Caco-2 (cell line): Measurements from ENCODE around the gene RNGTT. TPM values are rescaled to one million over a fixed set of nuclear protein-coding genes. Genes with fewer than 3 reads are reported as not detected.

ENCODE experiments used
- BruUV-seq: library from RNA; stranded (reverse); fragments of 400-500 nt; replicated peaks from 2 replicates; lab custom pipeline; 2021; lab: Mats Ljungman, UMichigan
- CTCF ChIA-PET: fragments of 300-600 bp; sonication (Branson Sonifier 250); formaldehyde crosslinking; loops from one replicate; lab custom pipeline; 2022; ENCODE audit warnings: antibody characterized with exemption; lab: Charles Lee
- POLR2A ChIA-PET: fragments of 300-600 bp; sonication (Branson Sonifier 250); formaldehyde crosslinking; loops from one replicate; lab custom pipeline; 2022; ENCODE audit warnings: antibody characterized with exemption; lab: Charles Lee
- DNase-seq, 2 experiments: peaks; one replicate each; pipeline versions ENCODE4 v3.0.0 to v3.0.0-alpha.2; 2020 to 2022
- H3K27me3 ChIP-seq: replicated peaks from 2 replicates; pipeline ENCODE4 v1.6.0; 2011; ENCODE audit warnings: low read length; ENCODE audit not compliant: control insufficient read depth, insufficient read depth
- H3K36me3 ChIP-seq: 2 replicates; pipeline ENCODE4 v1.5.1; 2011; ENCODE audit warnings: low read length; ENCODE audit not compliant: control insufficient read depth, insufficient read depth
- H3K4me1 ChIP-seq: fragments of 250-450 bp; sonication (Bioruptor Pico); 2 replicates; pipeline ENCODE4 v1.5.1; 2020; ENCODE audit warnings: mild to moderate bottlenecking
- H3K4me3 ChIP-seq: 2 replicates; pipeline ENCODE4 v1.5.1; 2011; ENCODE audit warnings: low read depth, mild to moderate bottlenecking, control low read depth, low read length
- H3K9me3 ChIP-seq: fragments of 250-450 bp; sonication (Bioruptor Pico); 2 replicates; pipeline ENCODE4 v1.5.1; 2020; ENCODE audit warnings: mild to moderate bottlenecking, moderate library complexity
- H3K27ac Mint-ChIP-seq: one replicate; pipeline ENCODE4 v1.8.0; 2022; ENCODE audit warnings: mixed read lengths; ENCODE audit not compliant: unreplicated experiment
- H3K27me3 Mint-ChIP-seq: one replicate; pipeline ENCODE4 v1.8.0; 2022; ENCODE audit warnings: mixed read lengths; ENCODE audit not compliant: insufficient read depth, unreplicated experiment
- H3K36me3 Mint-ChIP-seq: one replicate; pipeline ENCODE4 v1.8.0; 2022; ENCODE audit warnings: mild to moderate bottlenecking, mixed read lengths; ENCODE audit not compliant: insufficient read depth, unreplicated experiment
- H3K4me1 Mint-ChIP-seq: one replicate; pipeline ENCODE4 v1.8.0; 2022; ENCODE audit warnings: low read depth, mixed read lengths; ENCODE audit not compliant: unreplicated experiment
- H3K4me3 Mint-ChIP-seq: one replicate; pipeline ENCODE4 v1.8.0; 2022; ENCODE audit warnings: mild to moderate bottlenecking, moderate library complexity, mixed read lengths; ENCODE audit not compliant: unreplicated experiment
- H3K9me3 Mint-ChIP-seq: one replicate; pipeline ENCODE4 v1.8.0; 2022; ENCODE audit warnings: mixed read lengths; ENCODE audit not compliant: unreplicated experiment
- CTCF ChIP-seq, 2 experiments: fragments of 200-600 bp in 1 of 2; IDR thresholded peaks; 1 replicate in 1 of 2; 2 replicates in 1 of 2; pipeline versions ENCODE4 v1.5.1 to v1.8.0; 2011 to 2022; ENCODE audit warnings: antibody characterized with exemption in 1 of 2, control low read depth in 1 of 2, inconsistent platforms in 1 of 2, low read depth in 1 of 2, low read length in 1 of 2, mild to moderate bottlenecking in 1 of 2, moderate library complexity in 1 of 2; ENCODE audit not compliant: insufficient read depth in 1 of 2, severe bottlenecking in 1 of 2, unreplicated experiment in 1 of 2
- intact Hi-C: fragments of 100-400 bp; cut with micrococcal nuclease; formaldehyde crosslinking; loops from one replicate; pipeline ENCODE4 v1.10.0; 2022; ENCODE audit not compliant: unreplicated experiment
- total RNA-seq: library from RNA; stranded (reverse); gene quantifications from 2 replicates; pipeline ENCODE4 v1.2.3, GENCODE V29; 2022

The RNGTT gene
- total RNA-seq, 1 experiment from 2014 or later = 17.7 TPM

- Histone ChIP-seq H3K9me3 (peaks cover 9% of the 10 kb centered on the region; the same call in 1 of the 2 replicates), H3K4me3 (no peak overlapping the region), H3K36me3 (no peaks in the 10 kb centered on the region), H3K27me3 (no peaks in the 10 kb centered on the region), H3K4me1 (no peaks in the 10 kb centered on the region)
- no peak for TF ChIP-seq CTCF (IDR thresholded peaks at IDR 0.05; ENCODE audit: insufficient read depth in 1 of 2, low read depth in 1 of 2, low read length in 1 of 2, severe bottlenecking in 1 of 2, unreplicated experiment in 1 of 2)
- no peak for DNase-seq
- no TSS peak for BruUV-seq
- Mint-ChIP-seq H3K4me3 (no peak overlapping the region), H3K4me1 (peaks cover 8% of the 10 kb centered on the region), H3K9me3 (peaks cover 12% of the 10 kb centered on the region), H3K27me3 (peaks cover 13% of the 10 kb centered on the region), H3K36me3 (no peaks in the 10 kb centered on the region), H3K27ac (no peak overlapping the region)
- CTCF ChIA-PET = no interaction called here
- intact Hi-C loops = no loop called here
- POLR2A ChIA-PET = no interaction called here
Measured at GRCh38 chr6:88569959-88570358, 393.5 kb downstream of the RNGTT start.

DNA sequence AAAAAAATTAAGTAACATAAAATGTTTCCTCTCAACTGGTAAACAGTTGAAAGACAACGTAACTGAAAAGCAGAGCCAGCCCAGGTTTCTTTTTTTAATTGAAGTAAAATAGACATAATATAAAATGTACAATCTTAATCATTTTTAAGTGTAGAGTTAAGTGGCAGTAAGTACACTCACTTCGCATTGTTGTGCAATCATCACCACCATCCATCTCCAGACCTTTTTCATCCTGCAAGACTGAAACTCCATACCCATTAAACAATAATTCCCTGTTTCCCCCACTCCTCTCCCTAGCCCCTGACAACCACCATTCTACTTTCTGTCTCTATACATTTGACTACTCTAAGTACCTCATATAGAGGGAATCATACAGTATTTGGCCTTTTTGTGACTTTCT, 395.7 kb downstream of the RNGTT start:
- no peak for DNase-seq
- TF ChIP-seq CTCF (IDR thresholded peaks at IDR 0.05; ENCODE audit: insufficient read depth in 1 of 2, low read depth in 1 of 2, low read length in 1 of 2, severe bottlenecking in 1 of 2, unreplicated experiment in 1 of 2) = no peak
- Histone ChIP-seq H3K36me3 (no peaks in the 10 kb centered on the region), H3K4me3 (no peak overlapping the region), H3K4me1 (no peaks in the 10 kb centered on the region), H3K27me3 (no peaks in the 10 kb centered on the region), H3K9me3 (peaks cover 9% of the 10 kb centered on the region; the same call in 1 of the 2 replicates)
- H3K9me3 Mint-ChIP-seq = peaks cover 12% of the 10 kb centered on the region
- intact Hi-C loops = no loop called here
- H3K4me1 Mint-ChIP-seq = peaks cover 8% of the 10 kb centered on the region
- H3K27ac Mint-ChIP-seq = no peak overlapping the region
- H3K36me3 Mint-ChIP-seq = no peaks in the 10 kb centered on the region
- peaks cover 11% of the 10 kb centered on the region for H3K27me3 Mint-ChIP-seq
- CTCF ChIA-PET = no interaction called here
- POLR2A ChIA-PET = no interaction called here
- BruUV-seq = no TSS peak
- no peak overlapping the region for H3K4me3 Mint-ChIP-seq

DNA sequence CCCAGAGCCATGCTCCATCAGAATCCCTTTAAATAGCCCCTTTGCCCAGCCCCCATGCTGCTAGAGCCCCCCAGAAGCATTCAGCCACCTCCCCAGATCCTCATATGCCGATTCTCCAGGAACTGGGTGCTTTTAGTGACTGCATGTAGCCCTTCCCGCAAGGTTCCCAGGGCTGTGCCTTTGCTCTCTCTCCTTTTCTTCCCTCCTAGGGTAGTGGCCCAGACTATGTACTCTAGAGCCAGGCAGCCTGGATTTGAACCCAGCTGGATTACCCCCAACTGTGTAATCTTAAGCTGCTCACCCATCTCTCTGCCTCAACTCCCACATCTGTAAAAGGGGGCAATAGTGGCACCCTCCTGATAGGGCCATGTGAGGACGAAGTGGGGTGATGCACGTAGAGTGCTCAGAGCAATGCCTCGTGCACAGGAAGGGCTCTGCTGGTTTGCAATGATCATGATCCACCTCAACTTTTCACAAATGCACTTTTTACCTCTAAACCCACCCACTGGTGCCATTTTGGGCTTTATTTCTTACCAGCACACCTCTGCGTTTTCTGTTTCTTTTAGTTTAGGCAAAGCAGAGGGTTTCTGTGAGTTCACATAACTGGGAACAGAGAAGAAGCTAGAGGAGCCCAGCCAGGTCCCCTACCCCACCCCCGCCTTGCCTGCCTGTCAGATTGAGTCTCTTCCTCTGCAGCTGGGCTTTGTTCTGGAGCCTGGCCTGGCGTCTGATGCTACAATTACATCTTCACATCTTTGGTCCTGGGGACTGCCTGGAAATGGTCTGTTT, 396.5 kb downstream of the RNGTT start:
- BruUV-seq = no TSS peak
- CTCF ChIA-PET = no interaction called here
- no peaks in the 10 kb centered on the region for H3K36me3 ChIP-seq

More for the DNA sequence above, 396.5 kb downstream of the RNGTT start:
- Mint-ChIP-seq H3K36me3 (no peaks in the 10 kb centered on the region), H3K27ac (no peak overlapping the region), H3K4me1 (peaks cover 8% of the 10 kb centered on the region), H3K27me3 (peaks cover 11% of the 10 kb centered on the region), H3K9me3 (peaks cover 12% of the 10 kb centered on the region), H3K4me3 (no peak overlapping the region)
- no peak for TF ChIP-seq CTCF (IDR thresholded peaks at IDR 0.05; ENCODE audit: insufficient read depth in 1 of 2, low read depth in 1 of 2, low read length in 1 of 2, severe bottlenecking in 1 of 2, unreplicated experiment in 1 of 2)
- POLR2A ChIA-PET = no interaction called here
- Histone ChIP-seq H3K4me1 (no peaks in the 10 kb centered on the region), H3K27me3 (no peaks in the 10 kb centered on the region), H3K9me3 (peaks cover 9% of the 10 kb centered on the region; the same call in 1 of the 2 replicates), H3K4me3 (no peak overlapping the region)
- intact Hi-C loops = no loop called here
- DNase-seq = no peak
